Stimulated activated CD8-positive, alpha-beta memory T cell treated with anti-CD3 and anti-CD28 coated beads, Interleukin-15, amount 100 ng/mL, for 4 hours (primary cell): ENCODE results near the gene LSP1.

Source experiments
- DNase-seq, 2 donors: peaks; one replicate each; pipeline ENCODE4 v3.0.0-alpha.2; 2020; ENCODE audit warnings: low read depth in 2 of 2

Gene LSP1

DNA sequence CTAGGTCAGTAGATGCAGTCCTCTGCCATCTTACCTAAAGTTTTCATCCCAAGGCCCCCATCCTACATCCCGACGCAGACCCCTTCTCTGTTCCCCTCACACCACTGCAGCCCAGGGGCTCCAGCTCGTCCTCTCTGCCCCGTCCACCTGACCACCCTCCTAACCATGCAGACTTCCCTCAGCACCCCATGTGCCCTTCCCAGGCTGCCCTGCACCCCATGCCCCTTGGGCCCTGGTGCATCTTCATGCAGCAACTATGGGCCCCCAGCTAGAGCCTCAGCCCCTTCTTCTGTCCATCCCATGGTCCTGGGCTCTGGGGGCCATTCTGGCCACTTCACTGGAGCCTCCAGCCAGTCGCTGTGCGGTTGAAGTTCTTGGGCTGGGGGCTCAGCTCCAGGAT lies 35.9 kb downstream of the LSP1 start:
- DNase-seq, result no peak

DNA sequence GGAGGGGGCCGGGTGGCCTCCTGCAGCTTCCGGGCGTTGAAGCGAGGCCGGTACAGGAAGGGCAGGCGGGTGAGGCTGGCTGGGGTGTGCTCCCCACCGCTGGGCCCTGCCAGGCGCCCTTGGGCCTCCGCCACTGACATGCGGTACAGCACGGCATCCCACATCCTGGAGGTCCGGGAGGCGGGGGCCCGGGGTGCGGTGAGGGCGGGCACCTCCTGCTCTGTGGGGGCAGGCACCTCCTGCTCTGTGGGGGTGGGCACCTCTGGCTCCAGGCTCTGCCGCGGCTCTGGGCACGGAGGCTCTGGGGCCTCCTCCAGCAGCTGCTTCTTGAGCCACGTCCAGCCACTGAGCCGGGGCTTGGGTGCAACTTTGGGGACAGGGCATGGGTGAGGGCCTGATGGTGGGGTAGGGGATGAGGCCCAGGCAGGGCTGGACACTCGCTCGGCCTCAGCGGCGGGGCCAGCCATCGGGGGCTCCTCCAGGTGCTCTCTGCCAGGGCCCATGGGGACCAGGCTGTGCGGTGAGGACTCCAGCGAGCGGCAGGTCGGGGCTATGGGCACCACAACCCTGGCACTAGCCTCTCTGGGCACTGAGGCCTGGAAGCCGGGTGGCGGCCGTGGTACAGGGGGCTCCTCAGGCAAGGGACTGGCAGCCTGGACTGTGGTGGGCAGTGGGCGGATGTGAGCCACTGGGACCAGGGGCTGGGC lies 36.5 kb downstream of the LSP1 start:
- peak; percentile 53 to 56 for DNase-seq

- DNase-seq, result no peak
Measured at GRCh38 chr11:1889941-1890855, 37.3 kb downstream of the LSP1 start.

DNA sequence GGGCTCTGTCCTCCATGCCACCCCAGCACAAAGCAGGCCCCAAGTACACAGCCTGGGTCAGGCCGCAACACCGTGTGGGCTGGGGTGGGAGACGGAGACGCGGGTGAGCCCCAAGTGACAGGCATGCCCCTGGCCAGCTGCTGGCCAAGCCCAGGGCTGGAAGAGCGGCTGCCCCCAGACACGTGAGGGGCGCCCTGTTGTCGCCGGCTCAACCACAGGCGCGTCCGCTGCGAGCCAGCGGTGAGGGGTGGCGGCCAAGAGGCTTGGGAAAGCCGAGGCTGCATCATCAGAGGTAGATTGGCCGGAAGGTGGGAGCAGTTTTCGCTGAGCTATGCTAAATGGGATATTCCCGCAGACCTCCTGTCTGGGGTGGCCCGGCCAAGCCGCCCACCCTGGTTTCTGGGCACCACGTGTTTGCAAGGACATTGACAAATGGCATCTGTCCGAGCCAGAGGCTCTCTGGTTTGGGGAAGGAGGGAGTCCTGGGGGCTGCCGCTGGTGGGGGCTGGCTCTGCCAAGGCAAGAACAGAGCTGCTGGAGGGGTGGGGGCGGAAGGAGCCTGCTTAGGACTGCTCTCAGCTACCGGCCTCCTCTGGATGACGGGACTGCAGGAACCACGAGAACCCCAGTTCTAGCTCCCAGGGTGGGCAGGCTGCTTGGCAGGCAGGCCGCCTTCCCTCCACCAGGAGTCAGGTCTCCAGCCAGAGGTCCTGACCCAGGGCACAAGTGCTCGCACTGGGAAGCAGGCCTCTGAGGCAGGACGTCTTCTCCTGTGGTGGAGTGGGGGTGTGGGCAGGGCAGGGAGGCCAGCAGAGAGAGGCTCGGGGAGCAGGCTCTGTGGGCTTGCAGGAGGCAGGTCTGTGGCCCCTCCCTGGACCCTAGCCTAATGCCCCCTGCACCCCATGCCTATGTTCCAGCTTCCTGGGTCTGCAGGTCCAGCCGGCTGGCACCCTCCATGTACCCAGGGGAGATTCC lies 38.3 kb downstream of the LSP1 start:
- DNase-seq, result no peak

DNA sequence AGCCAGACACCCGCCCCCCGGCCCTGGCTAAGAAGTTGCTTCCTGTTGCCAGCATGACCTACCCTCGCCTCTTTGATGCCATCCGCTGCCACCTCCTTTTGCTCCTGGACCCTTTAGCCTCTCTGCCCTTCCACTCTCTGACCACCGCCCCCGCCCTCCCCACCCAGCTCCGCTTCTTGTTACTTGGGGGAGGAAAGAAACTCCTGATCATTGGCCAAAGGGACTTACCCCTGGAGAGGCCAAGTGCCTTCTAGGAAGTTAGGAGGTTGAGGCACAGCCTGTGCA lies 38.9 kb downstream of the LSP1 start, which contains the start of gene PRR33:
Gene PRR33 (minus strand): TSS at position 65 of the 285 bp plus-strand sequence. CDS start 1,311 bp downstream, outside the sequence.
- no peak for DNase-seq

DNA sequence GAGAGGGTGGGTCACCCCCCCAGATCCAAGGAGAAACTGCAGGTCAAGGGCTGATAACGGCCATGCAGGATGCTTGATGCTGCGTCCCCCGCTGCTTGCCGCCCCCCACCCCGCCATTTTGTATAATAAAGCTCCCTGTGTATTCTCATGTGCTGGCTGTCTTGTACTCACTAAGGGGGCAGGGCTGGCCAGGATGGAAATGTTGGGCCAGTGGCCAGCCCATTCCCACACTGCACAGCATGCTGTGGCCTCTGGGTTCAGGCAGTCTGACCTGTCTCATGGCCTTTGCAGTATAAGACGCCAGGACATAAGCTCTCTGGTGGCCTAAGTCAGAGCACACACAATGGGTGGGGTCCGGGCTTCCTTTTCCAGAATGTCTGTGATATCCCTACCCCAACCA lies 39.2 kb downstream of the LSP1 start:
- DNase-seq, result no peak

DNA sequence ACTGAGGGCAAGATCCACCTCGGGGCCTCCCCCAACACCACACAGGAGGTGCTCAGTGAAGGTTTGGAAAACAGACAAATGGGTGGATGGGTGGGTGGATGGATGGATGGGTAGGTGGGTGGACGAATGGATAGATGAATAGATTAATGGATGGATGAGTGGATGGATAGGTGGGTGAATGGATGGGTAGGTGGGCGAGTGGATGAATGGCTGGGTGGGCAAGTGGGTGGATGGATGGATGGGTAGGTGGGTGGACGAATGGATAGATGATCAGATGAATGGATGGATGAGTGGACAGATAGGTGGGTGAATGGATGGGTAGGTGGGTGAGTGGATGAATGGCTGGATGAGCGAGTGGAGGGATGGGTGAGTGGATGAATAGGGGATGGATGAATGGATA lies 39.7 kb downstream of the LSP1 start:
- DNase-seq, result no peak

GRCh38 chr11:1893581-1894359 lies 40.9 kb downstream of the LSP1 start:
- DNase-seq, result no peak

DNA sequence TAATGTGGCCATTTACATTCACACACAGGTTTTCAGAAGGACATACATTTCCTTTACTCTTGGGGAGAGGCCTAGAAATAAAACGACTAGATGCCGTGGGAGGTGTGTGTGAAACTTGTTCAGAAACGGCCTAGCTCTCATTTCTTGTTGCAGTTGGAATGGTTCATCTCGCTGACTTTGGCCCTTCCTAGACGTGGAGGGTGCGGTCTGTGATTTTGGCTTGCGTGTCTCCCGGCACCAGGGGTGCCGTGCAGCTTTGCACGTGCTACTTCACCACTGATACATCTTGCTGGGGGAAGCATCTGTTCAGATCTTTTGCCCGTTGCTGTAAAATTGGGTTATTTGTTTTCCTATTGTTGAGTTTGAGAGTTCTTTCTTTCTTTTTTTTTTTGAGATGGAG lies 41.9 kb downstream of the LSP1 start:
- no peak for DNase-seq

DNA sequence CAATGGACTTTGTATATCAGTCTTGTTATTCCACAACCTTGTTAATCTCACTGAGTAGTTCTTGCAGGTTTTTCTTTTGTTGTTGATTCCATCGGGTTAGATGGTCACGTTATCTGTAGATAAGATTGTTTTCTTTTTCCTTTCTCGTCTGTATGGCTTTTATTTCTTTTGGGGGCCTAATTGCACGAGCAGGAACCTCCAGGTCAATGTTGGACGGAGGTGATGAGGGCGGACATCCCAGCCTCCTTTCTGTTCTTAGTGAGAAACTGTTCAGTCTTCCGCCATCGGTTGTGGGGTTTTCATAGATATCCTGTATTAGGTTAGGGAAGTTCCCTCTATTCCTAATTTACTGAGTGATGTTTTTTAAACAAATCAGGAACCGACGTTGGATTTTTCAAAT lies 43.6 kb downstream of the LSP1 start:
- no peak for DNase-seq

GRCh38 chr11:1896923-1897322 lies 44.0 kb downstream of the LSP1 start:
- DNase-seq, result no peak

DNA sequence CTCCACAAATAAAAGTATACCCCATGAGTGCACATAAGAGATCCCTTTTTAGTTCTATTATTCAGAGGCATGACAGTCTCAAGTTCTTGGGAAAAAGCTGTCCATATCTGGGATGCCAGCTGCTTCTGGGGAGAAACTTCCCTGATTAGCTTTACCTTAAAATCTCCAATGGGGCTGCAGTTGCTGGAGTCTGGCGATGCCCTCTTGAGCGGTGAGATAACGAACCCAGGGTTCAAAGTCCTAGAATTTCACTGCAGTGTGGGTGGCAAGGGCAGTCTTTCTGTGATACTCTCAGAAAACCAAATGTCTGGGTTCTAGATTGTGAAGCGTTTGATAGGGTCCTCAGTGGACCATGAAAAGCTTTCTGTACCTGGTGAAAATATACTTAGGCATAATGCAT lies 46.2 kb downstream of the LSP1 start:
- no peak for DNase-seq

DNA sequence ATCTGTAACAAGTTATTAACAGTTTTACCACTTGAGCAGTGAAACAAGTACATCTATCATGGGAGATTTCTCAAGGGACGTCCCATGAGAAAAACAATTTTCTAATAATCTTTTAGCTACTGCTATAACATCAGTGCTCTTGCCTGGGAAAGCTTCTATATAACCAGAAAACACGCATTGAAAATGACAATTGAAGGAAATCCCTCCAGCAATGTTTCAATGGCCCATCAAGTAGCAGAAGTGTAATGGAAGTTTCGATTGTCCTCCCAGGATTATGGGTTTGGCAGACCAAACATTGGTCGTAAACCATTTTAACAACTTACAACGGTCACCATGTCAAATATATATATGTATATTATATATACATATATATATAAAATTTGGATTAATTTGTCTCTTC lies 46.8 kb downstream of the LSP1 start:
- DNase-seq, result no peak

GRCh38 chr11:1906181-1906580 lies 53.3 kb downstream of the LSP1 start:
- DNase-seq, result no peak

GRCh38 chr11:1906611-1907423 lies 53.9 kb downstream of the LSP1 start:
- DNase-seq, result no peak

GRCh38 chr11:1908618-1909017 lies 55.7 kb downstream of the LSP1 start:
- DNase-seq, result no peak

- DNase-seq, result no peak
Measured at GRCh38 chr11:1909524-1909923, 56.6 kb downstream of the LSP1 start.

DNA sequence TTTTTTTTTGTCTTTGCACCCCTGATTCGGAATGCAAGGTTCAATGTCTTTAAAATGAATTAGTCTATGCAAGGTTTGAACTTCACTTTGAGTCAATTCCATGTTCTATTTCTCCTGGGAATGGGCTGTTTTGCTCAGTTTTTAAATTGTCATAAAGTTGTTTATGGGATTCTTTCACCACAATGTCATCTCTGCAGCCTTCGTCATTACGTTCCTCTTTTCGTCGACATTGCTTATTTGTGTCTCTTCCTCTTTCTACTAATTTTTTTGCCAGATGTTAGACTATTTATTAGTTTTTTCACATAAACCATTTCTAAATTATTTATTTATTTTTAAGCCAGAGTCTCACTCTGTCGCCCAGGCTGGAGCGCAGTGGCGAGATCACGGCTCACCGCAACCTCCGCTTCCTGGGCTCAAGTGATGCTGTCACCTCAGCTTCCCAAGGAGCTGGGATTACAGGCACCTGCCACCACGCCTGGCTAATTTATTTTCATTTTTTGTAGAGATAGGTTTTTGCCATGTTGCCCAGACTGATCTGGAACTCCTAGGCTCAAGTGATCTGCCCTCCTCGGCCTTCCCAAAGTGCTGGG lies 59.5 kb downstream of the LSP1 start:
- no peak for DNase-seq

GRCh38 chr11:1913271-1914060 lies 60.6 kb downstream of the LSP1 start:
- no peak for DNase-seq
